ACC112 (cell line): ENCODE results near the gene ZNF567.
A peak's percentile ranks its signal among the peaks of the same experiment; 100 is the strongest.

Experiments
- H2AFZ ChIP-seq: fragments of 200-600 bp; sonication (generic); one replicate; pipeline ENCODE4 v1.6.0; 2017; ENCODE audit warnings: antibody characterized with exemption, low read length; ENCODE audit not compliant: unreplicated experiment
- H3K27ac ChIP-seq: fragments of 200-600 bp; sonication (generic); 2 replicates; pipeline ENCODE4 v1.5.1; 2014; ENCODE audit warnings: low read depth, mild to moderate bottlenecking, antibody characterized with exemption, low read length, moderate library complexity
- H3K27me3 ChIP-seq: fragments of 200-600 bp; sonication (generic); 2 replicates; pipeline ENCODE4 v1.6.1; 2014; ENCODE audit warnings: mild to moderate bottlenecking, antibody characterized with exemption, low read length, moderate library complexity, mixed read lengths; ENCODE audit not compliant: insufficient read depth
- H3K36me3 ChIP-seq: fragments of 200-600 bp; sonication (generic); 2 replicates; pipeline ENCODE4 v1.6.1; 2016; ENCODE audit warnings: mild to moderate bottlenecking, antibody characterized with exemption, low read length, moderate library complexity, mixed read lengths; ENCODE audit not compliant: insufficient read depth
- H3K4me1 ChIP-seq: fragments of 200-600 bp; sonication (generic); one replicate; pipeline ENCODE4 v1.6.1; 2016; ENCODE audit warnings: low read length, mixed read lengths; ENCODE audit not compliant: insufficient read depth, unreplicated experiment, control insufficient read depth
- H3K4me3 ChIP-seq: fragments of 200-600 bp; sonication (generic); 2 replicates; pipeline ENCODE4 v1.5.1; 2014; ENCODE audit warnings: mild to moderate bottlenecking, low read depth, low read length
- H3K79me2 ChIP-seq: fragments of 200-600 bp; sonication (generic); one replicate; pipeline ENCODE4 v1.6.0; 2016; ENCODE audit warnings: low read length; ENCODE audit not compliant: control insufficient read depth, unreplicated experiment, insufficient read depth

Gene ZNF567

GRCh38 chr19:36687214-36688056 lies at the start of gene ZNF567:
Gene ZNF567, plus strand, starts transcription at chr19:36687612. Its CDS starts 7,256 bp downstream, at chr19:36694868.
- Histone ChIP-seq H3K4me1 (peaks cover 3% of the 10 kb centered on the region), H3K4me3 (peak within 1 kb of the TSS; percentile 98), H3K27ac (no peak within 1 kb of the TSS), H3K27me3 (no peaks in the 10 kb centered on the region), H2AFZ (peak within 1 kb of the TSS; percentile 87), H3K79me2 (peaks cover 19% of the 10 kb centered on the region), H3K36me3 (peaks cover 27% of the 10 kb centered on the region)

- no peaks in the 10 kb centered on the region for H3K27me3 ChIP-seq
- no peak overlapping the region for H3K27ac ChIP-seq
- peaks cover 40% of the 10 kb centered on the region for H3K36me3 ChIP-seq
- H3K4me3 ChIP-seq, result no peak overlapping the region
- H3K79me2 ChIP-seq, result no peaks in the 10 kb centered on the region
- H2AFZ ChIP-seq, result no peak overlapping the region
- H3K4me1 ChIP-seq, result no peaks in the 10 kb centered on the region
Measured at GRCh38 chr19:36638862-36639510, 48.4 kb upstream of the ZNF567 start.

GRCh38 chr19:36646746-36647145 lies 40.7 kb upstream of the ZNF567 start:
- H3K4me3 ChIP-seq, result no peak overlapping the region
- no peaks in the 10 kb centered on the region for H3K79me2 ChIP-seq
- H3K27ac ChIP-seq, result no peak overlapping the region
- no peaks in the 10 kb centered on the region for H3K4me1 ChIP-seq
- H2AFZ ChIP-seq, result no peak overlapping the region
- H3K36me3 ChIP-seq, result peaks cover 40% of the 10 kb centered on the region
- H3K27me3 ChIP-seq, result no peaks in the 10 kb centered on the region

GRCh38 chr19:36652958-36653357 lies 34.5 kb upstream of the ZNF567 start:
- peaks cover 52% of the 10 kb centered on the region for H3K36me3 ChIP-seq

GRCh38 chr19:36665832-36666231 lies 21.6 kb upstream of the ZNF567 start:
- H3K27ac ChIP-seq, result no peak overlapping the region
- peaks cover 15% of the 10 kb centered on the region for H3K79me2 ChIP-seq
- no peak overlapping the region for H2AFZ ChIP-seq
- H3K27me3 ChIP-seq, result no peaks in the 10 kb centered on the region
- H3K4me1 ChIP-seq, result peaks cover 3% of the 10 kb centered on the region
- H3K36me3 ChIP-seq, result peaks cover 18% of the 10 kb centered on the region
- peak overlapping the region; percentile 99 for H3K4me3 ChIP-seq

More at GRCh38 chr19:36652958-36653357, 34.5 kb upstream of the ZNF567 start:
- H3K4me1 ChIP-seq, result no peaks in the 10 kb centered on the region
- no peaks in the 10 kb centered on the region for H3K27me3 ChIP-seq
- H3K79me2 ChIP-seq, result no peaks in the 10 kb centered on the region
- H3K27ac ChIP-seq, result no peak overlapping the region
- no peak overlapping the region for H3K4me3 ChIP-seq
- H2AFZ ChIP-seq, result no peak overlapping the region

GRCh38 chr19:36668646-36669045 lies 18.8 kb upstream of the ZNF567 start:
- Histone ChIP-seq H3K36me3 (peaks cover 11% of the 10 kb centered on the region), H3K4me3 (no peak overlapping the region), H3K4me1 (peaks cover 3% of the 10 kb centered on the region), H3K79me2 (peaks cover 18% of the 10 kb centered on the region), H3K27me3 (no peaks in the 10 kb centered on the region), H3K27ac (no peak overlapping the region), H2AFZ (no peak overlapping the region)

DNA sequence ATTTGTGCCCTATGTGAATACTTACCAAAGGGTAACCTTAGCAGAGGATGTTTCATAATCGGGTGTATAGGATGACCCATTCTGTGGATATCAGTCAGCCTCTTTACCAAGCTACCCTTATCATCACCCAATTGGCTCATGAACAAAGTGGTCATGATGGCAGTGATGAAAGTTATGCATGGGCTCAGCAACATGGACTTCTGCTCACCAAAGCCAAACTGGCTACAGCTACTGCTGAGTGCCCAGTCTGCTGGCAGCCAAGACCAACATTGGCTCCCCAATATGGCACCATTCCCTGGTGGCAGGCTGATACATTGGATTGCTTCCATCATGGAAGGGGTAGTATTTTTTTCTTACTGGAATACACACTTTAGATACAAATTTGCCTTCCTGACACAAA lies 15.0 kb upstream of the ZNF567 start:
- Histone ChIP-seq H3K79me2 (peaks cover 12% of the 10 kb centered on the region), H3K27ac (no peak overlapping the region), H3K4me3 (no peak overlapping the region), H3K4me1 (no peaks in the 10 kb centered on the region), H3K36me3 (0 out of 2 replicates have a peak, but pooled peaks cover 3% of the 10 kb centered on the region), H3K27me3 (no peaks in the 10 kb centered on the region), H2AFZ (no peak overlapping the region)

DNA sequence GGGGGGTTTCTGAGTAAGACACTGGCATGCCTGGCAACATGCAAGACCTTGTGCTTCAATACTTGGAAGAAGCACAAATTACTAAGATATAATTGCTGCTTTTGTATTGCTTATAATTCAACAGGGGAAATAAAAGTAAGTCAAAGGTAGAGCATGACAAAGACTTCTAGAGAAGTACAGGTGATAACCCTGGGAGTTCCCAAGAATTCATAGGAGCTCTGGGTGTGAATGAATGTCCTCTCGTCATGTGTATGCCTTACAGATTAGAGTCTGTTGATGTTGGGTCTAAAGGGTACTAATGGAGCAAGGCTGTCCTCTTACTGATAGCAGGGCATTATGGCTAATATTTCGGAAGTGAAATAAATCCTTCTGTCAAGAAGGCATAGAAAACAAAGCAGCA lies 13.2 kb upstream of the ZNF567 start:
- Histone ChIP-seq H2AFZ (no peak overlapping the region), H3K4me3 (no peak overlapping the region), H3K27me3 (no peaks in the 10 kb centered on the region), H3K27ac (no peak overlapping the region), H3K36me3 (peaks cover 8% of the 10 kb centered on the region; the same call in 1 of the 2 replicates), H3K79me2 (peaks cover 7% of the 10 kb centered on the region), H3K4me1 (no peaks in the 10 kb centered on the region)

GRCh38 chr19:36679455-36679854 lies 8.0 kb upstream of the ZNF567 start:
- peaks cover 6% of the 10 kb centered on the region; the same call in 1 of the 2 replicates for H3K36me3 ChIP-seq
- H3K4me1 ChIP-seq, result no peaks in the 10 kb centered on the region

GRCh38 chr19:36685835-36686234 lies 1.6 kb upstream of the ZNF567 start:
- Histone ChIP-seq H3K4me1 (peaks cover 3% of the 10 kb centered on the region), H2AFZ (no peak overlapping the region), H3K4me3 (peak overlapping the region; percentile 98; the same call in 1 of the 2 replicates), H3K36me3 (peaks cover 11% of the 10 kb centered on the region), H3K79me2 (peaks cover 19% of the 10 kb centered on the region), H3K27me3 (no peaks in the 10 kb centered on the region), H3K27ac (no peak overlapping the region)

More at GRCh38 chr19:36679455-36679854, 8.0 kb upstream of the ZNF567 start:
- H3K27ac ChIP-seq, result no peak overlapping the region
- H3K27me3 ChIP-seq, result no peaks in the 10 kb centered on the region
- H3K79me2 ChIP-seq, result no peaks in the 10 kb centered on the region
- no peak overlapping the region for H2AFZ ChIP-seq
- H3K4me3 ChIP-seq, result no peak overlapping the region
